DND-41 (cell line): ENCODE results near the gene SYNGR3.
A peak's percentile ranks its signal among the peaks of the same experiment; 100 is the strongest.

ENCODE experiments used
- ATAC-seq: fragments of 200-7000 bp; cut with Tn5 transposase; 3 replicates; pipeline ENCODE4 v1.9.1; 2021; ENCODE audit warnings: low read depth; ENCODE audit not compliant: insufficient read depth
- DNase-seq: peaks from one replicate; pipeline ENCODE4 v3.0.0-alpha.2; 2020
- H2AFZ ChIP-seq: 2 replicates; pipeline ENCODE4 v1.6.0; 2012; ENCODE audit warnings: low read depth, low read length
- H3K27ac ChIP-seq: 2 replicates; pipeline ENCODE4 v1.5.1; 2012; ENCODE audit warnings: low read length, inconsistent platforms
- H3K27me3 ChIP-seq: fragments of 200-600 bp; sonication (generic); 2 replicates; pipeline ENCODE4 v1.6.0; 2012; ENCODE audit warnings: low read length, mild to moderate bottlenecking, inconsistent platforms; ENCODE audit not compliant: insufficient read depth, poor library complexity
- H3K36me3 ChIP-seq: 2 replicates; pipeline ENCODE4 v1.5.1; 2012; ENCODE audit warnings: low read length, inconsistent platforms; ENCODE audit not compliant: insufficient read depth
- H3K4me1 ChIP-seq: 2 replicates; pipeline ENCODE4 v1.5.1; 2012; ENCODE audit warnings: mild to moderate bottlenecking, low read length; ENCODE audit not compliant: insufficient read depth
- H3K4me2 ChIP-seq: 2 replicates; pipeline ENCODE4 v1.6.0; 2012; ENCODE audit warnings: mild to moderate bottlenecking, moderate library complexity, low read length, inconsistent platforms; ENCODE audit not compliant: insufficient read depth
- H3K4me3 ChIP-seq, 2 experiments: fragments of 200-600 bp in 1 of 2; shearing (Covaris generic) in 1 of 2; 2 replicates each; pipeline ENCODE4 v1.5.1; 2012 to 2016; ENCODE audit warnings: inconsistent platforms in 2 of 2, low read length in 2 of 2, mild to moderate bottlenecking in 2 of 2, low read depth in 1 of 2, moderate library complexity in 1 of 2
- H3K79me2 ChIP-seq: 2 replicates; pipeline ENCODE4 v1.6.0; 2012; ENCODE audit warnings: low read length, inconsistent platforms; ENCODE audit not compliant: insufficient read depth
- H3K9ac ChIP-seq: 2 replicates; pipeline ENCODE4 v1.6.0; 2012; ENCODE audit warnings: low read depth, mild to moderate bottlenecking, inconsistent platforms, low read length, moderate library complexity
- H3K9me3 ChIP-seq: 2 replicates; pipeline ENCODE4 v1.5.1; 2012; ENCODE audit warnings: low read length, moderate library complexity, mild to moderate bottlenecking, inconsistent platforms; ENCODE audit not compliant: insufficient read depth, severe bottlenecking
- H4K20me1 ChIP-seq: 2 replicates; pipeline ENCODE4 v1.6.0; 2012; ENCODE audit warnings: low read length; ENCODE audit not compliant: insufficient read depth
- CTCF ChIP-seq: IDR thresholded peaks from 2 replicates; pipeline ENCODE4 v1.5.1; 2012; ENCODE audit warnings: borderline replicate concordance, low read length, moderate library complexity, mild to moderate bottlenecking; ENCODE audit not compliant: poor library complexity, severe bottlenecking; ENCODE audit errors: extremely low read depth
- EZH2 ChIP-seq: IDR thresholded peaks from 3 replicates; pipeline ENCODE4 v1.6.1; 2012; ENCODE audit warnings: borderline replicate concordance, low read depth, mild to moderate bottlenecking, moderate library complexity, low read length, inconsistent platforms; ENCODE audit not compliant: severe bottlenecking

SYNGR3 gene

GRCh38 chr16:2016407-2016922 lies 26.7 kb downstream of the SYNGR3 start:
- no peak overlapping the region for H3K27ac ChIP-seq

GRCh38 chr16:2019518-2019920 lies 29.7 kb downstream of the SYNGR3 start, which contains the start of gene NPW:
Gene NPW, plus strand, starts transcription at chr16:2019785.
- H3K4me3 ChIP-seq = no peak within 1 kb of the TSS
- H2AFZ ChIP-seq = no peak within 1 kb of the TSS

More at GRCh38 chr16:2016407-2016922, 26.7 kb downstream of the SYNGR3 start:
- ATAC-seq (peak; percentile 47; the same call in 2 of the 3 replicates), DNase-seq (peak; percentile 37)
- no peaks in the 10 kb centered on the region for H3K27me3 ChIP-seq
- no peaks in the 10 kb centered on the region for H3K9me3 ChIP-seq
- H3K4me1 ChIP-seq = no peaks in the 10 kb centered on the region
- no peaks in the 10 kb centered on the region for H3K79me2 ChIP-seq
- H3K36me3 ChIP-seq = no peaks in the 10 kb centered on the region
- no peak overlapping the region for H2AFZ ChIP-seq
- no peak for TF ChIP-seq EZH2
- peak; percentile 64 for TF ChIP-seq CTCF
- no peaks in the 10 kb centered on the region for H4K20me1 ChIP-seq
- H3K9ac ChIP-seq = no peak overlapping the region
- H3K4me2 ChIP-seq = no peak overlapping the region
- no peak overlapping the region for H3K4me3 ChIP-seq

GRCh38 chr16:2019921-2020831 lies 30.4 kb downstream of the SYNGR3 start:
- Histone ChIP-seq H3K36me3 (no peaks in the 10 kb centered on the region), H3K27ac (no peak overlapping the region), H3K27me3 (no peaks in the 10 kb centered on the region), H2AFZ (no peak overlapping the region), H3K9ac (no peak overlapping the region), H3K4me1 (peaks cover 18% of the 10 kb centered on the region), H3K79me2 (no peaks in the 10 kb centered on the region), H3K9me3 (no peaks in the 10 kb centered on the region), H3K4me3 (no peak overlapping the region), H4K20me1 (no peaks in the 10 kb centered on the region), H3K4me2 (no peak overlapping the region)
- no peak for ATAC-seq
- no peak for TF ChIP-seq CTCF
- TF ChIP-seq EZH2 = no peak
- DNase-seq = no peak

More at GRCh38 chr16:2019518-2019920, 29.7 kb downstream of the SYNGR3 start, which contains the start of gene NPW:
- ATAC-seq (no peak), DNase-seq (peak; percentile 39)
- H3K4me2 ChIP-seq = no peak within 1 kb of the TSS
- H3K4me1 ChIP-seq = peaks cover 18% of the 10 kb centered on the region
- no peaks in the 10 kb centered on the region for H4K20me1 ChIP-seq
- no peaks in the 10 kb centered on the region for H3K27me3 ChIP-seq
- no peaks in the 10 kb centered on the region for H3K79me2 ChIP-seq
- TF ChIP-seq CTCF = no peak
- TF ChIP-seq EZH2 = no peak
- no peaks in the 10 kb centered on the region for H3K36me3 ChIP-seq
- H3K9me3 ChIP-seq = no peaks in the 10 kb centered on the region
- no peak within 1 kb of the TSS for H3K9ac ChIP-seq
- no peak within 1 kb of the TSS for H3K27ac ChIP-seq
